Measurements from ENCODE around the gene CMTM8.

CMTM8 gene

DNA sequence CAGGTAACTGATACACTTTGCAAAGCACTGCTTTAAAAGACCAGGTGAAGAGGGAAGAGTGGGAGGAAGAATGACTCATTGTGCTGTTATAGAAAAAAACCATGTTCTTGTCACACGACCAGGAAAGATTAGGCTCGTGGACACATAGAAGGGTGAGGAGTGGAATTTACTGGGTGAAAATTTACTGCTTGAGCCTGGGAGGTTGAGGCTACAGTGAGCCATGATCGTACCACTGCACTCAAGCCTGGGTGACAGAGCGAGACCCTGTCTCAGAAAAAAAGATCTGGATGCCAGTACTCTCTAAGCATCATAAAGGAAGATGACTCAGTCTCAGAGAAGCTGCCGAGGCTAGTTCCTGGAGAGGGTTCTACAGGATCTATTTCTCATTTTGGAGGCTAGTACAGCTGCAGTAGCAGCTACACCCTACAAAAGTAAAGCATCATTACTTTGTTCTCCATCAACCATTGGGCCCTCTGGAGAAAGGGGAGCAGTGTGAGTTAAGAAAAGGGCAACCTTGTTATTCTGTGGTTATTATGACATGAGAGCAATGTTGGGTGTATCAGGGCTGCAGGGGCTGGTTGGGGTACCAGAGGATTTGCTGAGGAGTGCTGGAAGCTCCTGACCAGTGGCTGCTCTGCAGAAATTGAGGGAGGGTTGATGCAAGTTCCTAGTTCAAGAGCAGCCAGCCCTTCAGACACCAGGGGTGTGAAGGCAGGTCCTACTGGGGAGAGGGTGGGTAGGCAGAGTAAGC is 75.4 kb downstream of the CMTM8 start:
- no peak for TF ChIP-seq CTCF (IDR thresholded peaks at IDR 0.05; ENCODE audit: low read depth, low read length)
- no peak overlapping the region for H3K4me3 ChIP-seq (ENCODE audit: low read depth, low read length)

- TF ChIP-seq CTCF (IDR thresholded peaks at IDR 0.05; ENCODE audit: low read depth, low read length): no peak
- no peak overlapping the region for H3K4me3 ChIP-seq (ENCODE audit: low read depth, low read length)
These were observed 77.0 kb downstream of the CMTM8 start for GRCh38 chr3:32315441-32315840.

DNA sequence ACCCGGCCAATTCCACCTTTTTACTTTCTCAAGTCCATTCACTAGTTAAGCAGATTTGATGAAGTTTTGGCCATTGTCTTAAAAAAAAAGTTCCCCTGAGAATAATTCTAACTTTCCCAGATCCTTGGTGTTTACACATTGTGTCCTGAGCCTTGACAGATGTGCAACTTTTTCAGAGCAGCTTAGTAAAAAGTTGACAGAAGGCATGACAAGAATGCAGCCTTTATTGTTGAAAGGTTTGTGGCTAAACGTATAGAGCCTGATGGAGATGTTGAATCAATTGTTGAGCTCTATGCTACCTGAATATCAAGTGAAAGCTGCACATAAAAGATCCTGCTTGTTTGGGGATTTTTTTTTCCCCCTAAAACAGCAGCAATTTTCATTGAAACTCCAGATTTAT is 77.8 kb downstream of the CMTM8 start:
- H3K4me3 ChIP-seq (ENCODE audit: low read depth, low read length): no peak overlapping the region
- no peak for TF ChIP-seq CTCF (IDR thresholded peaks at IDR 0.05; ENCODE audit: low read depth, low read length)

- H3K4me3 ChIP-seq (ENCODE audit: low read depth, low read length): no peak overlapping the region
- no peak for TF ChIP-seq CTCF (IDR thresholded peaks at IDR 0.05; ENCODE audit: low read depth, low read length)
These were observed 78.5 kb downstream of the CMTM8 start for GRCh38 chr3:32316976-32317375.

- no peak for TF ChIP-seq CTCF (IDR thresholded peaks at IDR 0.05; ENCODE audit: low read depth, low read length)
- no peak overlapping the region for H3K4me3 ChIP-seq (ENCODE audit: low read depth, low read length)
These were observed 81.1 kb downstream of the CMTM8 start for GRCh38 chr3:32319607-32320006.

GRCh38 chr3:32320080-32320479 is 81.6 kb downstream of the CMTM8 start:
- H3K4me3 ChIP-seq (ENCODE audit: low read depth, low read length): no peak overlapping the region
- no peak for TF ChIP-seq CTCF (IDR thresholded peaks at IDR 0.05; ENCODE audit: low read depth, low read length)

GRCh38 chr3:32321095-32321790 is 82.8 kb downstream of the CMTM8 start:
- no peak for TF ChIP-seq CTCF (IDR thresholded peaks at IDR 0.05; ENCODE audit: low read depth, low read length)
- no peak overlapping the region for H3K4me3 ChIP-seq (ENCODE audit: low read depth, low read length)

All from WI38 (cell line).